ENCODE results near the gene LOX. TPM values are rescaled to one million over a fixed set of nuclear protein-coding genes. Genes with fewer than 3 reads are reported as not detected.
"Not testable (repeated sequence)": the region's sequence is repeated elsewhere in the genome, so short reads cannot be mapped to it uniquely, and the experiment has no call there.

Gene LOX
- total RNA-seq, 1 donor from 2014 or later = 0.23 TPM

DNA sequence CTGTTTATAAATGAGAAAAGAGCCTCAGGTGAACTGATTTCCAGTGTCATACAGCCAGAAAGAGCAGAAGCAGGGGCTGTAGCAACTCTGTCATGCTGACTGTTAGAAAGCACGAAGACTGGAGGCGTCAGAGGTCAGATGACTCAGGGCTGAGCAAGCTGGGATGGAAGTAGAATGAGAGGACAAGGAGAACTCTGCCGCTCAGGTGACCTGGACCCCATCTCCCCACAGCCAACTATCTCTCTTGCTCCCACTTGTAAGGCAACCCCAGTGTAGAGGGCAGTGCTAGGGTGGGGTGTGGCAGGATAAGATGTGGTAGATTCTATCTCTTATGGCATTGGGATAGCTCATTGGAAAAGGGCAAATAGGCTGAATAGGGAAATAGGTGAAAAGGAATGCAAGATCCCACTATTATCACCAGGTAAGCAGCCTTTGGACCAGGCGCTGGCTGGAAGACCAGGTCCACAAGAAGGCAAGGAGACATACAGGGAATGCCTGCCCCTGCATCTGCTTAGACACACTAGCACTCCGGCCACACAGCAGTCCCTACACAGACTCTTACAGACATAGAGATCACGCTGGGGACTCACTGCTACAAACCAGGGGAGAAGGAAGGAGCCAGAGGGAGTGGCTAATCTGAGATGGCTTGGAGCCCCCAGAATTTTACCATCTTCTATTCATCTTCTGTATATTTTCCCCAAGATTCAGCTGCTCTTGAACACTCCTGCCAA lies 21.2 kb upstream of the LOX start:
- no peak for DNase-seq (ENCODE audit: low spot score)
- peaks cover 6% of the 10 kb centered on the region for H3K4me1 Mint-ChIP-seq (ENCODE audit: unreplicated experiment)

GRCh38 chr5:122097391-122097790 lies 19.3 kb upstream of the LOX start:
- Mint-ChIP-seq H3K36me3 (ENCODE audit: low read depth, unreplicated experiment) (no peaks in the 10 kb centered on the region), H3K4me1 (ENCODE audit: unreplicated experiment) (peaks cover 6% of the 10 kb centered on the region), H3K27ac (ENCODE audit: unreplicated experiment) (no peak overlapping the region), H3K27me3 (ENCODE audit: unreplicated experiment) (no peaks in the 10 kb centered on the region), H3K4me3 (ENCODE audit: unreplicated experiment) (no peak overlapping the region), H3K9me3 (ENCODE audit: unreplicated experiment) (no peaks in the 10 kb centered on the region)
- TF ChIP-seq, protein P1, sequence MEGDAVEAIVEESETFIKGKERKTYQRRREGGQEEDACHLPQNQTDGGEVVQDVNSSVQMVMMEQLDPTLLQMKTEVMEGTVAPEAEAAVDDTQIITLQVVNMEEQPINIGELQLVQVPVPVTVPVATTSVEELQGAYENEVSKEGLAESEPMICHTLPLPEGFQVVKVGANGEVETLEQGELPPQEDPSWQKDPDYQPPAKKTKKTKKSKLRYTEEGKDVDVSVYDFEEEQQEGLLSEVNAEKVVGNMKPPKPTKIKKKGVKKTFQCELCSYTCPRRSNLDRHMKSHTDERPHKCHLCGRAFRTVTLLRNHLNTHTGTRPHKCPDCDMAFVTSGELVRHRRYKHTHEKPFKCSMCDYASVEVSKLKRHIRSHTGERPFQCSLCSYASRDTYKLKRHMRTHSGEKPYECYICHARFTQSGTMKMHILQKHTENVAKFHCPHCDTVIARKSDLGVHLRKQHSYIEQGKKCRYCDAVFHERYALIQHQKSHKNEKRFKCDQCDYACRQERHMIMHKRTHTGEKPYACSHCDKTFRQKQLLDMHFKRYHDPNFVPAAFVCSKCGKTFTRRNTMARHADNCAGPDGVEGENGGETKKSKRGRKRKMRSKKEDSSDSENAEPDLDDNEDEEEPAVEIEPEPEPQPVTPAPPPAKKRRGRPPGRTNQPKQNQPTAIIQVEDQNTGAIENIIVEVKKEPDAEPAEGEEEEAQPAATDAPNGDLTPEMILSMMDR (IDR thresholded peaks at IDR 0.05; ENCODE audit: unreplicated experiment) = no peak
- DNase-seq (ENCODE audit: low spot score) = no peak

More for the DNA sequence above, 21.2 kb upstream of the LOX start:
- Mint-ChIP-seq H3K27me3 (ENCODE audit: unreplicated experiment) (no peaks in the 10 kb centered on the region), H3K27ac (ENCODE audit: unreplicated experiment) (no peak overlapping the region), H3K36me3 (ENCODE audit: low read depth, unreplicated experiment) (no peaks in the 10 kb centered on the region), H3K9me3 (ENCODE audit: unreplicated experiment) (no peaks in the 10 kb centered on the region), H3K4me3 (ENCODE audit: unreplicated experiment) (no peak overlapping the region)
- TF ChIP-seq, protein P1 (IDR thresholded peaks at IDR 0.05; ENCODE audit: unreplicated experiment) = no peak

DNA sequence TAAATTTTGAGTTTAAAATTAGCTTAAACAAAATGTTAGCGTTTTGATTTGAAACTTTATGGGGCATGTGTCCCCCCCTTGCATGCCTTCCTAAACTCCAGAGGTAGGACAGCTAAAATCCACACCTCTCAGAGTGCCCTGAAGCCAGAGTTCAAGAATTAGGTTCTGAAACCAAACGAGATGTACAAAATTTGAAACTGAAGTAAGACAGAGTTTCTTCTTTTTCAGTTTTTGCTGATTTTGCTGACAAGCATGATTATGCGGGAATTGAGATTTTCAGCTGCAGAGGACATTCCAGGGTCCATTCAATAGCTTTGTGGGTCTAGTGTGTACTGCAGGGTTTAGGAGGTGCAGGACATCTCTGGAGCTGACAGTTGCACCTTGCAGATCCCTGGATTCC lies 17.1 kb upstream of the LOX start:
- Mint-ChIP-seq H3K27me3 (ENCODE audit: unreplicated experiment) (no peaks in the 10 kb centered on the region), H3K4me1 (ENCODE audit: unreplicated experiment) (no peaks in the 10 kb centered on the region), H3K4me3 (ENCODE audit: unreplicated experiment) (no peak overlapping the region), H3K9me3 (ENCODE audit: unreplicated experiment) (no peaks in the 10 kb centered on the region), H3K27ac (ENCODE audit: unreplicated experiment) (no peak overlapping the region), H3K36me3 (ENCODE audit: low read depth, unreplicated experiment) (no peaks in the 10 kb centered on the region)
- TF ChIP-seq, protein P1 (IDR thresholded peaks at IDR 0.05; ENCODE audit: unreplicated experiment) = no peak
- no peak for DNase-seq (ENCODE audit: low spot score)

DNA sequence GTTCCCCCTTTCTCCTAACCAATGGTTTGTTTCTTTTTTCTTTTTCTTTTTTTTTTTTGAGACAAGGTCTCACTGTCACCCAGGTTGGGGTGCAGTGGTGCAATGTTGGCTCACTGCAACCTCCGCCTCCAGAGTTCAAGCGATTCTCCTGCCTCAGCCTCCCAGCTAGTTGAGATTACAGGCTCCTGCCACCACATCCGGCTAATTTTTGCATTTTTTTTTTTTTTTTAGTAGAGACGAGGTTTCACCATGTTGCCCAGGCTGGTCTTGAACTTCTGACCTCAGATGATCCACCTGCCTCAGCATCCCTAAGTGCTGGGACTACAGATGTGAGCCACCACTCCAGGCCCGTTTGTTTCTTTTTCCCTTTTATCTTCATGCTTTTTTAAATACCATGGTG lies 16.2 kb upstream of the LOX start:
- not testable (repeated sequence) for DNase-seq (ENCODE audit: low spot score); H3K27ac Mint-ChIP-seq (ENCODE audit: unreplicated experiment); H3K4me1 Mint-ChIP-seq (ENCODE audit: unreplicated experiment); H3K27me3 Mint-ChIP-seq (ENCODE audit: unreplicated experiment); H3K4me3 Mint-ChIP-seq (ENCODE audit: unreplicated experiment); H3K9me3 Mint-ChIP-seq (ENCODE audit: unreplicated experiment); H3K36me3 Mint-ChIP-seq (ENCODE audit: low read depth, unreplicated experiment)

GRCh38 chr5:122093415-122094180 lies 15.5 kb upstream of the LOX start:
- H3K27ac Mint-ChIP-seq (ENCODE audit: unreplicated experiment) = no peak overlapping the region

More at GRCh38 chr5:122093415-122094180, 15.5 kb upstream of the LOX start:
- Mint-ChIP-seq H3K9me3 (ENCODE audit: unreplicated experiment) (no peaks in the 10 kb centered on the region), H3K4me1 (ENCODE audit: unreplicated experiment) (no peaks in the 10 kb centered on the region), H3K4me3 (ENCODE audit: unreplicated experiment) (no peak overlapping the region), H3K36me3 (ENCODE audit: low read depth, unreplicated experiment) (no peaks in the 10 kb centered on the region), H3K27me3 (ENCODE audit: unreplicated experiment) (no peaks in the 10 kb centered on the region)
- DNase-seq (ENCODE audit: low spot score) = no peak
- TF ChIP-seq, protein P1 (IDR thresholded peaks at IDR 0.05; ENCODE audit: unreplicated experiment) = no peak
